ENCODE results near the gene STXBP3. TPM values are rescaled to one million over a fixed set of nuclear protein-coding genes. Genes with fewer than 3 reads are reported as not detected.

Gene STXBP3
- total and polyA plus RNA-seq, 2 of the 8 experiments (the other 6 are each of a cell fraction or from before 2014, with no cell fraction given) = 6.0 to 38.5 TPM

DNA sequence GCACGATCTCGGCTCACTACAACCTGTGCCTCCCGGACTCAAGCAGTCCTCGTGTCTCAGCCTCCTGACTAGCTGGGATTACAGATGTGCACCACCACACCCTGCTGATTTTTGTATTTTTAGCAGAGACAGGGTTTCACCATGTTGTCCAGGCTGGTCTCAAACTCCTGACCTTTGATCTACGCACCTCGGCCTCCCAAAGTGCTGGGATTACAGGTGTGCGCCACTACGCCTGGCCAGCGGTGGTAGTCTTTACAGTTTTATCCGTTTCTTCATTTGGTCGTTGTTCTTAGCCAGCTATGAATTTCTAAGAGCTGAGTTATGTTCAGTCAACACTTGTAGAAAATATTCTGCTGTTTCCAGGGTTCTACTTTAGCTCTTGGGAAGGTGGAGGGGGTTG, 57.1 kb downstream of the STXBP3 start:
- ChIA-PET POLR2A (ENCODE audit: partially characterized antibody) (no interaction called here), CTCF (ENCODE audit: partially characterized antibody) (no interaction called here)
- Histone ChIP-seq H4K20me1 (replicated peaks in 1 of 2; ENCODE audit: control insufficient read depth in 1 of 2, insufficient read depth in 2 of 2, low read length in 2 of 2) (no peaks in the 10 kb centered on the region), H3K4me1 (replicated peaks in 1 of 4; ENCODE audit: control insufficient read depth in 3 of 4, insufficient read depth in 4 of 4, low read length in 3 of 4) (no peaks in the 10 kb centered on the region), H3K79me2 (ENCODE audit: control insufficient read depth in 1 of 2, insufficient read depth in 2 of 2, low read length in 2 of 2) (no peaks in the 10 kb centered on the region), H2AK5ac (ENCODE audit: low read depth, low read length) (no peak overlapping the region), H3K27ac (ENCODE audit: low read depth, low read length) (no peak overlapping the region), H3K56ac (replicated peaks; ENCODE audit: insufficient read length, low read depth, low read length) (no peak overlapping the region), H2BK120ac (replicated peaks; ENCODE audit: low read depth, low read length) (no peak overlapping the region), H3K9ac (replicated peaks in 1 of 4; ENCODE audit: extremely low read depth in 1 of 4, low read depth in 3 of 4, low read length in 3 of 4) (no peak overlapping the region), H4K8ac (ENCODE audit: extremely low read depth, insufficient read depth, low read length) (no peak overlapping the region), H3K14ac (ENCODE audit: insufficient read length) (no peak overlapping the region), H3K18ac (ENCODE audit: extremely low read depth, low read length) (no peak overlapping the region), H3K23ac (ENCODE audit: insufficient read length) (no peak overlapping the region), H3K36me3 (ENCODE audit: control insufficient read depth in 2 of 4, insufficient read depth in 4 of 4, low read length in 3 of 4) (peaks cover 0 to 12% (median under 1%) of the 10 kb centered on the region in 4 experiments; a peak in 5 of 8 replicates), H4K91ac (replicated peaks; ENCODE audit: insufficient read length, low read length) (no peak overlapping the region), H3K79me1 (ENCODE audit: low read depth, low read length) (no peaks in the 10 kb centered on the region), H2BK12ac (ENCODE audit: low read depth, low read length) (no peak overlapping the region), H3K23me2 (ENCODE audit: low read depth, low read length) (no peaks in the 10 kb centered on the region), H2AFZ (ENCODE audit: low read length) (no peak overlapping the region), H4K5ac (ENCODE audit: insufficient read length, low read depth, low read length) (no peak overlapping the region), H3K4me3 (ENCODE audit: extremely low read depth in 1 of 4, insufficient read depth in 2 of 4, low read depth in 3 of 4, low read length in 4 of 4) (no peak overlapping the region), H2BK15ac (ENCODE audit: low read length) (no peak overlapping the region), H3K9me3 (ENCODE audit: insufficient read depth in 2 of 2, low read depth in 1 of 2, low read length in 1 of 2) (no peaks in the 10 kb centered on the region), H2BK5ac (ENCODE audit: low read depth, low read length) (no peak overlapping the region), H2BK20ac (ENCODE audit: low read length) (no peak overlapping the region), H3K27me3 (replicated peaks in 1 of 4; ENCODE audit: control insufficient read depth in 3 of 4, extremely low read depth in 1 of 4, insufficient read depth in 3 of 4, low read length in 3 of 4) (no peaks in the 10 kb centered on the region), H3K4me2 (ENCODE audit: insufficient read depth in 1 of 2, low read depth in 2 of 2, low read length in 2 of 2) (no peak overlapping the region), H3K4ac (replicated peaks; ENCODE audit: insufficient read length, low read depth, low read length) (no peak overlapping the region)
- TF ChIP-seq JUND (IDR thresholded peaks at IDR 0.05; ENCODE audit: low read length) = no peak
- no peak for TF ChIP-seq CBX8 (IDR thresholded peaks at IDR 0.05; ENCODE audit: borderline replicate concordance, low read depth, low read length)
- no peak for TF ChIP-seq CREB1 (IDR thresholded peaks at IDR 0.05)
- no peak for TF ChIP-seq SIRT6 (IDR thresholded peaks at IDR 0.05; ENCODE audit: low read length)
- no peak for TF ChIP-seq BCL11A (IDR thresholded peaks at IDR 0.05; ENCODE audit: low read depth in 2 of 2, low read length in 2 of 2)
- TF ChIP-seq POU5F1 (IDR thresholded peaks at IDR 0.05; ENCODE audit: low read depth, low read length) = no peak
- FAIRE-seq (no peak), DNase-seq (ENCODE audit: low read depth in 1 of 2, low spot score in 2 of 2) (no peak)
- WGBS, 2 experiments (ENCODE audit: extremely low coverage in 1 of 2, insufficient coverage in 1 of 2, insufficient read length in 1 of 2, insufficient replicate concordance in 2 of 2, low coverage in 1 of 2, low lambda C conversion rate in 2 of 2, missing lambda C conversion rate in 1 of 2) = 95% methylated on average over 11 of the region's 11 CpGs; no CpG with 5 or more reads in 1 of the 2 experiments
